ENCODE results near the gene PRKN.

DNA sequence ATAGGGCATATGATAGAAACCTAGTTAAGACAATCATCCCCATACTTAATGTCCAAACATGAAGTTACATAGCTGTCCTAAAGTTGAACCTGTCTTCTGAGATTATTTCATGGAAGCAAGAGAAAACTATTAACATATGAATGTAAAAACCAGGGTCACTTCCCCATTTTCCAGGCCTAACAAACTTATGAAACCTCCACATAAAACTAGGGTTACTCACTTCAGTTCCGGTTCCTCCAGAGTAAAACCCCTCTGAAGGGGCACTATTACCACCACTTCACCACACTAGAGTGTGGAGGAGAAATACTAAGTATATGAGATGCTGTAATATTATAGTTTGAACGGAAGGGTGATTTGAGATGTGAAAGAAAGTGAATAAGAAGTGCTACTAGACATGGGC, 14.9 kb downstream of the PRKN start:
- TF ChIP-seq, protein P1, sequence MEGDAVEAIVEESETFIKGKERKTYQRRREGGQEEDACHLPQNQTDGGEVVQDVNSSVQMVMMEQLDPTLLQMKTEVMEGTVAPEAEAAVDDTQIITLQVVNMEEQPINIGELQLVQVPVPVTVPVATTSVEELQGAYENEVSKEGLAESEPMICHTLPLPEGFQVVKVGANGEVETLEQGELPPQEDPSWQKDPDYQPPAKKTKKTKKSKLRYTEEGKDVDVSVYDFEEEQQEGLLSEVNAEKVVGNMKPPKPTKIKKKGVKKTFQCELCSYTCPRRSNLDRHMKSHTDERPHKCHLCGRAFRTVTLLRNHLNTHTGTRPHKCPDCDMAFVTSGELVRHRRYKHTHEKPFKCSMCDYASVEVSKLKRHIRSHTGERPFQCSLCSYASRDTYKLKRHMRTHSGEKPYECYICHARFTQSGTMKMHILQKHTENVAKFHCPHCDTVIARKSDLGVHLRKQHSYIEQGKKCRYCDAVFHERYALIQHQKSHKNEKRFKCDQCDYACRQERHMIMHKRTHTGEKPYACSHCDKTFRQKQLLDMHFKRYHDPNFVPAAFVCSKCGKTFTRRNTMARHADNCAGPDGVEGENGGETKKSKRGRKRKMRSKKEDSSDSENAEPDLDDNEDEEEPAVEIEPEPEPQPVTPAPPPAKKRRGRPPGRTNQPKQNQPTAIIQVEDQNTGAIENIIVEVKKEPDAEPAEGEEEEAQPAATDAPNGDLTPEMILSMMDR (IDR thresholded peaks at IDR 0.05), result no peak
- no peak for TF ChIP-seq ZFX (IDR thresholded peaks at IDR 0.05; ENCODE audit: borderline replicate concordance)

All from 22Rv1 (cell line).